Hepatocyte (in vitro differentiated cells): ENCODE data around the gene SLC2A5. TPM values are rescaled to one million over a fixed set of nuclear protein-coding genes. Genes with fewer than 3 reads are reported as not detected.
A peak's percentile ranks its signal among the peaks of the same experiment; 100 is the strongest.

ENCODE experiments used
- DNase-seq: peaks from one replicate; pipeline ENCODE4 v3.0.0-alpha.2; 2016; ENCODE audit warnings: low spot score
- H2AFZ ChIP-seq: fragments of 200-600 bp; sonication (generic); 2 replicates; pipeline ENCODE4 v1.6.0; 2016; ENCODE audit warnings: antibody characterized with exemption, mild to moderate bottlenecking
- H3K27ac ChIP-seq: fragments of 200-600 bp; sonication (generic); 2 replicates; pipeline ENCODE4 v1.5.1; 2016; ENCODE audit warnings: mild to moderate bottlenecking
- H3K27me3 ChIP-seq: fragments of 200-600 bp; sonication (generic); 2 replicates; pipeline ENCODE4 v1.6.1; 2016
- H3K36me3 ChIP-seq: fragments of 200-600 bp; sonication (generic); replicated peaks from 2 replicates; pipeline ENCODE4 v1.5.1; 2016; ENCODE audit warnings: low read depth; ENCODE audit not compliant: insufficient read depth
- H3K4me1 ChIP-seq: fragments of 200-600 bp; sonication (generic); 2 replicates; pipeline ENCODE4 v1.5.1; 2016; ENCODE audit warnings: mild to moderate bottlenecking, moderate library complexity; ENCODE audit not compliant: insufficient read depth
- H3K4me2 ChIP-seq: fragments of 200-600 bp; sonication (generic); 2 replicates; pipeline ENCODE4 v1.6.0; 2016
- H3K4me3 ChIP-seq: fragments of 200-600 bp; sonication (generic); 2 replicates; pipeline ENCODE4 v1.5.1; 2016; ENCODE audit warnings: mild to moderate bottlenecking
- H3K79me2 ChIP-seq: fragments of 200-600 bp; sonication (generic); 2 replicates; pipeline ENCODE4 v1.6.0; 2017; ENCODE audit warnings: mild to moderate bottlenecking
- H3K9me2 ChIP-seq: fragments of 200-600 bp; sonication (generic); replicated peaks from 2 replicates; pipeline ENCODE4 v1.6.0; 2017; ENCODE audit warnings: mild to moderate bottlenecking; ENCODE audit not compliant: insufficient read depth
- H3K9me3 ChIP-seq: fragments of 200-600 bp; sonication (generic); 2 replicates; pipeline ENCODE4 v1.5.1; 2016; ENCODE audit warnings: low read depth, mild to moderate bottlenecking
- H4K20me1 ChIP-seq: fragments of 200-600 bp; sonication (generic); 2 replicates; pipeline ENCODE4 v1.6.0; 2016; ENCODE audit warnings: mild to moderate bottlenecking; ENCODE audit not compliant: insufficient read depth, poor library complexity, severe bottlenecking
- CTCF ChIP-seq: fragments of 200-600 bp; sonication (generic); IDR thresholded peaks from 2 replicates; pipeline ENCODE4 v1.5.1; 2016; ENCODE audit warnings: antibody characterized with exemption, mild to moderate bottlenecking; ENCODE audit not compliant: poor library complexity
- EZH2 ChIP-seq: fragments of 200-600 bp; sonication (generic); IDR thresholded peaks from 2 replicates; pipeline ENCODE4 v1.6.1; 2016; ENCODE audit warnings: antibody characterized with exemption, mild to moderate bottlenecking, borderline replicate concordance
- EZH2phosphoT487 ChIP-seq: fragments of 200-600 bp; sonication (generic); IDR thresholded peaks from one replicate; pipeline ENCODE4 v1.6.1; 2018; ENCODE audit warnings: antibody characterized with exemption, mild to moderate bottlenecking, low read depth, moderate library complexity; ENCODE audit not compliant: unreplicated experiment, severe bottlenecking
- WGBS: methylation state at CpG from one replicate; pipeline ENCODE4 v1.1.6; 2016; ENCODE audit warnings: low lambda C conversion rate; ENCODE audit errors: missing lambda C conversion rate; 5-methylcytosine and 5-hydroxymethylcytosine counted together
- polyA plus RNA-seq: library from polyadenylated mRNA; unstranded; fragments of >200 nt; fragmentation: Nextera tagmentation; extraction: Ambion mirVana; gene quantifications from 2 replicates; pipeline ENCODE4 v1.2.1, GENCODE V29; 2016
- total RNA-seq: library from RNA; depleted of rRNA; stranded (reverse); fragments of >200 nt; gene quantifications from 2 replicates; pipeline ENCODE4 v1.2.3, GENCODE V29; 2014

Gene SLC2A5
- total and polyA plus RNA-seq, 2 experiments from 2014 or later: 7.2 to 8.2 TPM

DNA sequence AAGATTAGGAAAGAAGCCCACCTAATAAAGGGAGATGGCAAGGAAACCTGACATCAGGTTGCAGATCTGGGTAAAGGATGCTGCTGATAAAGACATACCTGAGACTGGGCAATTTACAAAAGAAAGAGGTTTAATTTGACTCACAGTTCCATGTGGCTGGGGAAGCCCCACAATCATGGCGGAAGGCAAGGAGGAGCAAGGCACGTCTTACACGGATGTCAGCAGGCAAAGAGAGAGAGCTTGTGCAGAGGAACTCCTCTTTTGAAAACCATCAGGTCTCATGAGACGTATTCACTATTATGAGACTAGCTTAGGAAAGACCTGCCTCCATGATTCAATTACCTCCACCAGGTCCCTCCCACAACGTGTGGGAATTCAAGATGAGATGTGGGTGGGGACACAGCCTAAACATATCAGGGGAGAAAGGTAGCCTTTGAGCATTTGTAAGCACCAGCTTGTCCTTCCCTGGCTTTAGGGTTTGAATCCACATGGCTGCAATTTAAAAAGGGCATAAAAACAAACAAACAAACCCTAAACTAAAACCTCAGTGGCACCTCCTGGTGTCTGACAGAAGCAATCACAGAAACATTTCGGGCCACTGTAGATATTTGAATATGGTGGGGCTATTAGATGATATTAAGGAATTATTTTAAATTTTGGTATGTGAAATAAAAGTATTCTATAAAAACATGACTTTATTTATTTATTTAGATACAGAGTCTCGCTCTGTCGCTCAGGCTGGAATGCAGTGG lies 76.3 kb downstream of the SLC2A5 start:
- 92% methylated on average over 8 of the region's 8 CpGs for WGBS
- Histone ChIP-seq H3K79me2 (no peaks in the 10 kb centered on the region), H3K27me3 (no peaks in the 10 kb centered on the region), H3K9me2 (no peaks in the 10 kb centered on the region), H3K27ac (peak overlapping the region; percentile 90), H2AFZ (no peak overlapping the region), H3K36me3 (no peaks in the 10 kb centered on the region), H3K4me3 (no peak overlapping the region), H3K9me3 (no peaks in the 10 kb centered on the region), H3K4me1 (peaks cover 7% of the 10 kb centered on the region), H4K20me1 (no peaks in the 10 kb centered on the region), H3K4me2 (no peak overlapping the region)
- TF ChIP-seq CTCF (peak; percentile 11), EZH2 (no peak), EZH2phosphoT487 (no peak)
- DNase-seq: no peak

DNA sequence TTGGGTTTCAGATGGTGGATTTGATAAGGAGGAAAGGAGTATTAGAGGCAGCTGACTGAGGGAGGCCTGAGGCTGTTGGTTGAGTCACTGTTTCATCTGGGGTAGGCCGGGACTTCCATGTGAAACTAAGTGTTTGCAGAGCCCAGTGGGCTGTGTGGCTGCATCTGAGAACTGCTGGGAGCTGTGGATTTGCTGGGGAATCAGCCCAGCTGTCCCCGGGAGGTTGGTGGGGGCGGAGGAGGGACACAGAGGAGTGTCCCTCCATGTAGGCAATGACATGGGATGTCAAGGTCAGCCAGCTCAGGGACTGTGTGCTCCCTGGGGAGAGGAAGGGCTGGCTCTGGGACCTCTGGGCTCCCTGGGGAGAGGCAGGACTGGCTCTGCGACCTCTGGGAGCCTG lies 79.6 kb downstream of the SLC2A5 start:
- Histone ChIP-seq H3K9me2 (no peaks in the 10 kb centered on the region), H3K4me3 (no peak overlapping the region), H3K27ac (no peak overlapping the region), H3K27me3 (no peaks in the 10 kb centered on the region), H3K9me3 (no peaks in the 10 kb centered on the region), H3K4me1 (peaks cover 7% of the 10 kb centered on the region), H3K79me2 (no peaks in the 10 kb centered on the region), H3K36me3 (no peaks in the 10 kb centered on the region), H4K20me1 (no peaks in the 10 kb centered on the region), H2AFZ (no peak overlapping the region), H3K4me2 (no peak overlapping the region)
- TF ChIP-seq EZH2phosphoT487 (no peak), EZH2 (no peak), CTCF (no peak)
- no peak for DNase-seq
- 75% methylated on average over 3 of the region's 4 CpGs for WGBS

DNA sequence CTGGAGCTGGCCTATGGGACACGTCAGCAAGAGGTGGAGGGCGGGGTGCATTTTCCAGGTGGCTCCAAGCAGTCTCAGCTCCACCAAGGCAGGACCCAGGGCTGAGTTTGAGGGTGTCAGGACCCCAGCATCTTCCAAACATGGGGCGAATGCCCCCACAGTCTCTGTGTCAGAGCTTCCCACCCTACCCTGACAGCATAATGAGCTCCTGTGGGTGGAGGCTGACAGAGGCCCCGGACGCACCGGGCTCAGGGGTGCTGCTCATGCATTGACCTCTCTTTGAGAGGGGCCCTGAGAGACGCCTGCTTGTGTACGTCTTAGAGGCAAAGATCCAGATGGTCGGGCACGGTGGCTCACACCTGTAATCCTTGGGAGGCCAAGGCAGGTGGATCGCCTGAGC lies 80.4 kb downstream of the SLC2A5 start:
- H3K4me2 ChIP-seq: no peak overlapping the region

More for the DNA sequence above, 80.4 kb downstream of the SLC2A5 start:
- no peaks in the 10 kb centered on the region for H3K9me3 ChIP-seq
- H3K79me2 ChIP-seq: no peaks in the 10 kb centered on the region
- no peaks in the 10 kb centered on the region for H3K27me3 ChIP-seq
- TF ChIP-seq EZH2phosphoT487 (no peak), CTCF (no peak), EZH2 (no peak)
- WGBS: 91% methylated on average over 11 of the region's 11 CpGs
- DNase-seq: no peak
- no peak overlapping the region for H2AFZ ChIP-seq
- no peak overlapping the region for H3K4me3 ChIP-seq
- no peaks in the 10 kb centered on the region for H4K20me1 ChIP-seq
- no peaks in the 10 kb centered on the region for H3K36me3 ChIP-seq
- peaks cover 4% of the 10 kb centered on the region for H3K4me1 ChIP-seq
- no peak overlapping the region for H3K27ac ChIP-seq
- H3K9me2 ChIP-seq: no peaks in the 10 kb centered on the region
